ENCODE results near the gene TTLL11.

DNA sequence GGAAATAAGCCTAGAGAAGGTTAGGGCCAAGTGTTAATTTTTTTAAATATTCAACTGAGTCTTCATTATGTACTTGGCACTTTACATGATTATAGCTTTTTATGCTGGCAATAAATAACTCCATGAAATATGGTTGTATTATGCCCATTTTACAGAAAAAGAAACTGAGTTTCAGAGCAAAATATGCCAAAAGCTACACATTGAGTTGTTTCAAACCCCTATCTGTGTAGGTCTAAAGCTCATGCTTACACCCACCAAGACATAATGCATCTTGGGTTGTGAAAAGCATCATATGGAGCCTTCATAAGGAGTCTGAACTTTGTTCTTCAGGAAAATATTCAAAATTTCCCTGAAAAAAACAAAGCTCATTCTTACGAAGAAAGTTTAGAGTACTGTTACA, 14.6 kb downstream of the TTLL11 start:
- TF ChIP-seq, protein P1, sequence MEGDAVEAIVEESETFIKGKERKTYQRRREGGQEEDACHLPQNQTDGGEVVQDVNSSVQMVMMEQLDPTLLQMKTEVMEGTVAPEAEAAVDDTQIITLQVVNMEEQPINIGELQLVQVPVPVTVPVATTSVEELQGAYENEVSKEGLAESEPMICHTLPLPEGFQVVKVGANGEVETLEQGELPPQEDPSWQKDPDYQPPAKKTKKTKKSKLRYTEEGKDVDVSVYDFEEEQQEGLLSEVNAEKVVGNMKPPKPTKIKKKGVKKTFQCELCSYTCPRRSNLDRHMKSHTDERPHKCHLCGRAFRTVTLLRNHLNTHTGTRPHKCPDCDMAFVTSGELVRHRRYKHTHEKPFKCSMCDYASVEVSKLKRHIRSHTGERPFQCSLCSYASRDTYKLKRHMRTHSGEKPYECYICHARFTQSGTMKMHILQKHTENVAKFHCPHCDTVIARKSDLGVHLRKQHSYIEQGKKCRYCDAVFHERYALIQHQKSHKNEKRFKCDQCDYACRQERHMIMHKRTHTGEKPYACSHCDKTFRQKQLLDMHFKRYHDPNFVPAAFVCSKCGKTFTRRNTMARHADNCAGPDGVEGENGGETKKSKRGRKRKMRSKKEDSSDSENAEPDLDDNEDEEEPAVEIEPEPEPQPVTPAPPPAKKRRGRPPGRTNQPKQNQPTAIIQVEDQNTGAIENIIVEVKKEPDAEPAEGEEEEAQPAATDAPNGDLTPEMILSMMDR (IDR thresholded peaks at IDR 0.05), result no peak
- TF ChIP-seq POLR2A (IDR thresholded peaks at IDR 0.05), result no peak

All from right lobe of liver (tissue), 4 donors.